ENCODE measurements around the gene TAF4.

Gene TAF4

GRCh38 chr20:62001178-62001715 lies 64.4 kb downstream of the TAF4 start:
- Histone ChIP-seq H4K20me1 (ENCODE audit: insufficient read depth, low read length) (no peaks in the 10 kb centered on the region), H3K27ac (ENCODE audit: low read length) (no peak overlapping the region), H3K27me3 (replicated peaks; ENCODE audit: insufficient read depth, low read length) (no peaks in the 10 kb centered on the region), H2AFZ (ENCODE audit: low read length) (no peak overlapping the region), H3K9ac (ENCODE audit: low read length) (no peak overlapping the region), H3K4me2 (ENCODE audit: low read depth, low read length) (no peak overlapping the region), H3F3A (ENCODE audit: insufficient read depth, low read length) (no peaks in the 10 kb centered on the region), H3K79me2 (ENCODE audit: low read length) (no peaks in the 10 kb centered on the region), H3K4me1 (ENCODE audit: low read length) (no peaks in the 10 kb centered on the region), H3K4me3 (ENCODE audit: low read length) (no peak overlapping the region), H3K36me3 (replicated peaks; ENCODE audit: insufficient read depth, low read length) (no peaks in the 10 kb centered on the region; the same call in 1 of the 2 replicates), H3K9me3 (replicated peaks; ENCODE audit: insufficient read depth, low read length) (no peaks in the 10 kb centered on the region), H3K9me2 (replicated peaks; ENCODE audit: insufficient read depth, low read length) (no peaks in the 10 kb centered on the region)
- TF ChIP-seq, protein P1, sequence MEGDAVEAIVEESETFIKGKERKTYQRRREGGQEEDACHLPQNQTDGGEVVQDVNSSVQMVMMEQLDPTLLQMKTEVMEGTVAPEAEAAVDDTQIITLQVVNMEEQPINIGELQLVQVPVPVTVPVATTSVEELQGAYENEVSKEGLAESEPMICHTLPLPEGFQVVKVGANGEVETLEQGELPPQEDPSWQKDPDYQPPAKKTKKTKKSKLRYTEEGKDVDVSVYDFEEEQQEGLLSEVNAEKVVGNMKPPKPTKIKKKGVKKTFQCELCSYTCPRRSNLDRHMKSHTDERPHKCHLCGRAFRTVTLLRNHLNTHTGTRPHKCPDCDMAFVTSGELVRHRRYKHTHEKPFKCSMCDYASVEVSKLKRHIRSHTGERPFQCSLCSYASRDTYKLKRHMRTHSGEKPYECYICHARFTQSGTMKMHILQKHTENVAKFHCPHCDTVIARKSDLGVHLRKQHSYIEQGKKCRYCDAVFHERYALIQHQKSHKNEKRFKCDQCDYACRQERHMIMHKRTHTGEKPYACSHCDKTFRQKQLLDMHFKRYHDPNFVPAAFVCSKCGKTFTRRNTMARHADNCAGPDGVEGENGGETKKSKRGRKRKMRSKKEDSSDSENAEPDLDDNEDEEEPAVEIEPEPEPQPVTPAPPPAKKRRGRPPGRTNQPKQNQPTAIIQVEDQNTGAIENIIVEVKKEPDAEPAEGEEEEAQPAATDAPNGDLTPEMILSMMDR (IDR thresholded peaks at IDR 0.05; ENCODE audit: low read length) = no peak
- TF ChIP-seq EZH2 (optimal IDR thresholded peaks at IDR 0.05; ENCODE audit: low read depth, low read length) (no peak), EZH2phosphoT487 (IDR thresholded peaks at IDR 0.05; ENCODE audit: low read length) (no peak)
- DNase-seq = no peak

GRCh38 chr20:61998343-61999121 lies 67.1 kb downstream of the TAF4 start:
- DNase-seq = no peak

DNA sequence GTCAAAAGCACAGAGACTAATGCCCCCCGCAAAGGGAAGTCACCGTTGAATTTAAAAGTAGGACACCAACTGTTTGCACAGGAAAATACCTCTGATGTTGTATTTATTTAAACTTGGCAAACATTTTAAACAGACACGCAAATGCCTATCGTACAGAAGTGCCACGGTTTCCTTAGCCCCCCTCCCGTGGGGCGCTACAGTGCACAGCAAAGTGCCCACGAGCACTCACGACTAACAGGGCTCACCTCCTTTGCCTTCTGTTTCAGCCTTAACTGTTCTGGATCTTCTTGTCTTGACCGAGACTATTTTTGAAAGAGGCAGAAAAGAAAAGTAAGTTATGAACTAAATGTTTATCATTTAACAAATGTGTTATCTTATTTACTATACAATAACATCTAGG lies 67.8 kb downstream of the TAF4 start:
- no peaks in the 10 kb centered on the region for H3K27me3 ChIP-seq (replicated peaks; ENCODE audit: insufficient read depth, low read length)
- H3K9me3 ChIP-seq (replicated peaks; ENCODE audit: insufficient read depth, low read length) = no peaks in the 10 kb centered on the region
- no peak for DNase-seq
- no peaks in the 10 kb centered on the region for H3K4me1 ChIP-seq (ENCODE audit: low read length)
- no peaks in the 10 kb centered on the region for H4K20me1 ChIP-seq (ENCODE audit: insufficient read depth, low read length)
- TF ChIP-seq, protein P1 (IDR thresholded peaks at IDR 0.05; ENCODE audit: low read length) = no peak
- TF ChIP-seq EZH2 (optimal IDR thresholded peaks at IDR 0.05; ENCODE audit: low read depth, low read length) (no peak), EZH2phosphoT487 (IDR thresholded peaks at IDR 0.05; ENCODE audit: low read length) (no peak)
- no peak overlapping the region for H3K4me3 ChIP-seq (ENCODE audit: low read length)
- H3K9ac ChIP-seq (ENCODE audit: low read length) = no peak overlapping the region
- no peaks in the 10 kb centered on the region for H3F3A ChIP-seq (ENCODE audit: insufficient read depth, low read length)
- no peak overlapping the region for H3K4me2 ChIP-seq (ENCODE audit: low read depth, low read length)
- no peaks in the 10 kb centered on the region for H3K9me2 ChIP-seq (replicated peaks; ENCODE audit: insufficient read depth, low read length)
- H3K79me2 ChIP-seq (ENCODE audit: low read length) = no peaks in the 10 kb centered on the region
- no peak overlapping the region for H3K27ac ChIP-seq (ENCODE audit: low read length)
- no peak overlapping the region for H2AFZ ChIP-seq (ENCODE audit: low read length)
- H3K36me3 ChIP-seq (replicated peaks; ENCODE audit: insufficient read depth, low read length) = 0 out of 2 replicates have a peak, but pooled peaks cover 3% of the 10 kb centered on the region

More at GRCh38 chr20:61998343-61999121, 67.1 kb downstream of the TAF4 start:
- Histone ChIP-seq H3K36me3 (replicated peaks; ENCODE audit: insufficient read depth, low read length) (0 out of 2 replicates have a peak, but pooled peaks cover 3% of the 10 kb centered on the region), H2AFZ (ENCODE audit: low read length) (no peak overlapping the region), H3K79me2 (ENCODE audit: low read length) (no peaks in the 10 kb centered on the region), H3K9ac (ENCODE audit: low read length) (no peak overlapping the region), H3K4me2 (ENCODE audit: low read depth, low read length) (no peak overlapping the region), H4K20me1 (ENCODE audit: insufficient read depth, low read length) (no peaks in the 10 kb centered on the region), H3K27me3 (replicated peaks; ENCODE audit: insufficient read depth, low read length) (no peaks in the 10 kb centered on the region), H3K9me3 (replicated peaks; ENCODE audit: insufficient read depth, low read length) (no peaks in the 10 kb centered on the region), H3F3A (ENCODE audit: insufficient read depth, low read length) (no peaks in the 10 kb centered on the region), H3K27ac (ENCODE audit: low read length) (no peak overlapping the region), H3K4me3 (ENCODE audit: low read length) (no peak overlapping the region), H3K4me1 (ENCODE audit: low read length) (no peaks in the 10 kb centered on the region), H3K9me2 (replicated peaks; ENCODE audit: insufficient read depth, low read length) (no peaks in the 10 kb centered on the region)
- TF ChIP-seq, protein P1 (IDR thresholded peaks at IDR 0.05; ENCODE audit: low read length) = no peak
- no peak for TF ChIP-seq EZH2 (optimal IDR thresholded peaks at IDR 0.05; ENCODE audit: low read depth, low read length)
- no peak for TF ChIP-seq EZH2phosphoT487 (IDR thresholded peaks at IDR 0.05; ENCODE audit: low read length)
